Transverse colon (tissue), 4 donors: Measurements from ENCODE around the gene ARMC8. TPM values are rescaled to one million over a fixed set of nuclear protein-coding genes. Genes with fewer than 3 reads are reported as not detected.

Experiments
- DNase-seq: peaks from one replicate; pipeline ENCODE4 v3.0.0-alpha.2; 2019
- H3K27ac ChIP-seq, 4 donors: fragments of 200-600 bp; sonication (generic); 2 replicates each; pipeline ENCODE4 v1.5.1; 2016 to 2018; ENCODE audit warnings: inconsistent platforms in 4 of 4
- H3K27me3 ChIP-seq: fragments of 200-600 bp; sonication (generic); 2 replicates; pipeline ENCODE4 v1.5.1; 2017; ENCODE audit warnings: inconsistent platforms
- H3K36me3 ChIP-seq, 4 donors: fragments of 200-600 bp; sonication (generic); 2 replicates each; pipeline ENCODE4 v1.5.1; 2017 to 2019; ENCODE audit warnings: inconsistent platforms in 4 of 4
- H3K4me1 ChIP-seq, 4 donors: fragments of 200-600 bp; sonication (generic); 2 replicates each; pipeline ENCODE4 v1.5.1; 2017 to 2020; ENCODE audit warnings: inconsistent platforms in 4 of 4
- H3K4me3 ChIP-seq, 4 donors: fragments of 200-600 bp; sonication (generic); 1 replicate in 1 of 4; 2 replicates in 3 of 4; pipeline versions ENCODE4 v1.5.1 to v1.6.1; 2017 to 2019; ENCODE audit warnings: inconsistent platforms in 4 of 4
- H3K9me3 ChIP-seq, 2 donors: fragments of 200-600 bp; sonication (generic); 2 replicates each; pipeline ENCODE4 v1.5.1; 2017 to 2019; ENCODE audit warnings: inconsistent platforms in 2 of 2
- EP300 ChIP-seq: sonication (generic); formaldehyde crosslinking; IDR thresholded peaks from one replicate; pipeline ENCODE4 v1.6.1; 2017; ENCODE audit warnings: antibody characterized with exemption, low read depth
- POLR2A ChIP-seq: fragments of 450-650 bp; IDR thresholded peaks from one replicate; pipeline ENCODE4 v1.6.1; 2016; ENCODE audit warnings: antibody characterized with exemption, mild to moderate bottlenecking, moderate library complexity
- POLR2AphosphoS5 ChIP-seq, 3 donors: sonication (generic); formaldehyde crosslinking; IDR thresholded peaks; one replicate each; pipeline ENCODE4 v1.6.1; 2016; ENCODE audit warnings: antibody characterized with exemption in 3 of 3
- WGBS, 2 donors: methylation state at CpG; one replicate each; pipeline ENCODE4 v1.1.5; 2018; ENCODE audit warnings: low coverage in 1 of 2; 5-methylcytosine and 5-hydroxymethylcytosine counted together
- in situ Hi-C, 4 donors: fragments of 200-750 bp; cut with MboI; loops; one replicate each; pipeline versions ENCODE4 v1.15.0 to v1.15.1; 2017; ENCODE audit warnings: low sequenced_read_pairs in 3 of 4, low pct_ligation_motif_present in 1 of 4, low pct_unique_long_range_greater_than_20kb in 1 of 4
- intact Hi-C: fragments of 100-400 bp; cut with DNase I; formaldehyde crosslinking; loops from one replicate; pipeline ENCODE4 v1.15.1; 2023; ENCODE audit warnings: low total_unique reads
- total RNA-seq, 4 donors: library from RNA; depleted of rRNA; stranded (reverse); fragments of >200 nt; gene quantifications; one replicate each; pipeline ENCODE4 v1.1.0, GENCODE V29; 2016
- TF ChIP-seq, protein P1 (sequence below), 5 experiments: fragments of 200-600 bp in 3 of 5; fragments of 450-650 bp in 2 of 5; sonication (generic) in 3 of 5; IDR thresholded peaks; 1 replicate in 2 of 5; 2 replicates in 3 of 5; pipeline ENCODE4 v1.5.1; 2016 to 2017; ENCODE audit warnings: antibody characterized with exemption in 5 of 5, inconsistent platforms in 3 of 5, mild to moderate bottlenecking in 2 of 5, moderate library complexity in 1 of 5

ARMC8 gene
- total RNA-seq, 4 donors from 2014 or later: 48.1 to 63.8 (median 60.3) TPM

DNA sequence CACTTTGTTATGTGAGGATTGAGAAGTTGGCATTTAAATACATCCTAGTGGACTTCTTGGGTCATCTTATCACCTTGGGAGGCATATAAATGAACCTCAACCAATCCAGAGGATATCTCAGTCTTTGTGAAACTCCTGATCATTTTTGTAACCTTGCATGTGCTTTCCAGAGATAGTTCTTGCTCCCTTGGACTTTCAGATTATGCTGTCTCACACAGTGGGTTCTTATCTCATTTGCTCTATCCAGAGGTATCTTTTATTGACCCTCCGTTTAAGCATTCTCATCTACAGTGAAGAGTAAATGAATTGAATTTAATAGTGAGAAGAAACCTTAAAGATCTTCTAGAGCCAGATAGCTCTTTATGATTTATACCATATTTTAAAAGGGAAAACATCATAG, 10.4 kb downstream of the ARMC8 start:
- H3K9me3 ChIP-seq: no peaks in the 10 kb centered on the region
- in situ Hi-C loops (no loop called here), intact Hi-C loops (no loop called here)
- no peak for DNase-seq
- H3K4me3 ChIP-seq: no peak overlapping the region
- no peaks in the 10 kb centered on the region for H3K27me3 ChIP-seq
- H3K36me3 ChIP-seq: no peaks in the 10 kb centered on the region
- H3K27ac ChIP-seq: no peak overlapping the region
- no peaks in the 10 kb centered on the region for H3K4me1 ChIP-seq
- TF ChIP-seq, protein P1, sequence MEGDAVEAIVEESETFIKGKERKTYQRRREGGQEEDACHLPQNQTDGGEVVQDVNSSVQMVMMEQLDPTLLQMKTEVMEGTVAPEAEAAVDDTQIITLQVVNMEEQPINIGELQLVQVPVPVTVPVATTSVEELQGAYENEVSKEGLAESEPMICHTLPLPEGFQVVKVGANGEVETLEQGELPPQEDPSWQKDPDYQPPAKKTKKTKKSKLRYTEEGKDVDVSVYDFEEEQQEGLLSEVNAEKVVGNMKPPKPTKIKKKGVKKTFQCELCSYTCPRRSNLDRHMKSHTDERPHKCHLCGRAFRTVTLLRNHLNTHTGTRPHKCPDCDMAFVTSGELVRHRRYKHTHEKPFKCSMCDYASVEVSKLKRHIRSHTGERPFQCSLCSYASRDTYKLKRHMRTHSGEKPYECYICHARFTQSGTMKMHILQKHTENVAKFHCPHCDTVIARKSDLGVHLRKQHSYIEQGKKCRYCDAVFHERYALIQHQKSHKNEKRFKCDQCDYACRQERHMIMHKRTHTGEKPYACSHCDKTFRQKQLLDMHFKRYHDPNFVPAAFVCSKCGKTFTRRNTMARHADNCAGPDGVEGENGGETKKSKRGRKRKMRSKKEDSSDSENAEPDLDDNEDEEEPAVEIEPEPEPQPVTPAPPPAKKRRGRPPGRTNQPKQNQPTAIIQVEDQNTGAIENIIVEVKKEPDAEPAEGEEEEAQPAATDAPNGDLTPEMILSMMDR (IDR thresholded peaks at IDR 0.05): no peak
- no peak for TF ChIP-seq POLR2AphosphoS5 (IDR thresholded peaks at IDR 0.05)
- no peak for TF ChIP-seq POLR2A
- no peak for TF ChIP-seq EP300
- 63 to 70% methylated on average over 1 of the region's 1 CpG for WGBS, 2 donors

DNA sequence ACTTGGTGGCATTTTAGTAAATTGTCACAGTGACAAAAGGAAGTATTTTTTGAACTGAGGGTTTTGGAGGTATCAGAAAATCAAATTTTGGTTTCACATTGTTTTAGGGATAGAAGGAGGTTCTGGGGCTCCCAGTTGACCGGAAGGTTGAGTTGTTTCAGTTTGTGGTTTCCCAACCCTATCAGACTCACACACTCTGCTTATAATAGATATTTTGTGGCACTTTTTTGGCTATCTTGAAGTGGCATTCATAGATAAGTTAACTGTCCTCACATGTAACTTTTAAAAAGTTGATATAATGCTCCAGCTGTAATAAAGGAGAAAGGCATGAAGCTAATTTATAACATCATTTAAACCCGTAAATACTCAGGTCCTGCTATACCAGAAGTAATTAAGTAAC, 12.8 kb downstream of the ARMC8 start:
- peaks cover 0 to 13% (median 0%) of the 10 kb centered on the region in 4 donors for H3K4me1 ChIP-seq
- TF ChIP-seq POLR2AphosphoS5 (IDR thresholded peaks at IDR 0.05) (no peak), POLR2A (no peak), EP300 (no peak)
- TF ChIP-seq, protein P1 (IDR thresholded peaks at IDR 0.05): no peak
- no peaks in the 10 kb centered on the region for H3K9me3 ChIP-seq
- no peak overlapping the region for H3K27ac ChIP-seq
- intact Hi-C loops (no loop called here), in situ Hi-C loops (no loop called here)
- no peak overlapping the region for H3K4me3 ChIP-seq
- H3K27me3 ChIP-seq: no peaks in the 10 kb centered on the region
- 58 to 68% methylated on average over 2 of the region's 2 CpGs for WGBS, 2 donors
- no peaks in the 10 kb centered on the region for H3K36me3 ChIP-seq
- no peak for DNase-seq

DNA sequence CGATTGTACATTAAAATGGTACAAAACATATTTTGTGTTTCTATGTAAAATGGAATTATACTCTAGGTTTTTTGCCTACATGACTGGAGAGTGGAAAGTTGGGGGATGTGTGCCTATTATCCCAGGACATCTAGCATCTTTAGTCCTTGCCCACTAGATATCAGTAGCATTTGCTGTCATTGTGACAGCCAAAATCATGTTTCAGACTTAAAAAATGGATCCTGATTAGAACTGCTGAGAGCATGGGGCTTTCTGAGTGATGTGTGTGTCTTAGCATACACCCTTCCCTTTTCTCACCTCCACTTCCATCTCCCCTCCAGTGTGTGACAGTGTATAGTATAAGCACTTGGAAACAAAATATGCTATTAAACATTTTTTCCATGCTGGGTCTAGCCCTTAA, 13.3 kb downstream of the ARMC8 start:
- H3K9me3 ChIP-seq: no peaks in the 10 kb centered on the region
- H3K4me3 ChIP-seq: no peak overlapping the region
- no peak for DNase-seq
- no peaks in the 10 kb centered on the region for H3K27me3 ChIP-seq
- H3K27ac ChIP-seq: no peak overlapping the region
- in situ Hi-C loops (no loop called here), intact Hi-C loops (no loop called here)
- TF ChIP-seq EP300 (no peak), POLR2A (no peak), POLR2AphosphoS5 (IDR thresholded peaks at IDR 0.05) (no peak)
- TF ChIP-seq, protein P1 (IDR thresholded peaks at IDR 0.05): no peak
- H3K36me3 ChIP-seq: no peaks in the 10 kb centered on the region
- WGBS, 2 donors: 78 to 82% methylated on average over 1 of the region's 1 CpG
- H3K4me1 ChIP-seq: peaks cover 0 to 13% (median 0%) of the 10 kb centered on the region in 4 donors

DNA sequence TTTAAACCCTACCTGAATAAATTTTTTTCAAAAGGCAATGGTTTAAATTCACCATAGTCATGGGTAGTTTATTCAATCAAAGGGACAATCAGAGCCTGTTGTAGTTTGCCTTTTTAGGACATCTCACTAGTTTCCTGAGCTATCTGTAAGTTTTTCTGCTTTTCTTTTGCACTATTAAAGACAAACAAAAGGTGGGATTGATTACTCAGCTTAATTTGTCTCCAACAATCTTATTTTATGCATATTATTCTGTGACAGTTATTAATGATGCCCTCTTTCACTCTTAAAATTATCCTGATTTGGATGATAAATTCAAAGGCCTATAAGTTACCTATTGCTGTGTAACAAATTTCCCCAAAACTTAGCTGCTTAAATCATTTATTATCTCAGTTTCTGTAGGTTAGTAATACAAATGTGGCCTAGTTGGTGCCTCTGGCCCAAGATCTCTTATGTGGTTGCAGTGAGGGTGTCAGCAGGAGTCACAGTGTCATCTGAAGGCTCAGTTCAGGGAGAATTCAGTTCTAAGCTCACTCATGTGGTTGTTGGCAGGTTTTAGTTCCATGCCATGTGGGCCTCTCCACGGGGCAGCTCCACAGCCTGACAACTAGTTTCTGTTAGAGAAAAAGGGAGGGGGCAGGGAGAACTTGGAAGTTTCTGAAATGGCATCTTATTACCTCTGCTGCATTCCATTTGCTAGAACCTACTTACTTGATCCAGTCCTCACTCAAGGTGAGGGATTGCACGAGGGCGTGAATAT, 16.0 kb downstream of the ARMC8 start:
- in situ Hi-C loops: no loop called here
- 94 to 100% methylated on average over 2 to 3 of the region's 3 CpGs for WGBS, 2 donors

More for the DNA sequence above, 16.0 kb downstream of the ARMC8 start:
- no peak for DNase-seq
- intact Hi-C loops: no loop called here
- H3K27ac ChIP-seq: no peak overlapping the region
- peaks cover 0 to 13% (median 0%) of the 10 kb centered on the region in 4 donors for H3K4me1 ChIP-seq
- no peaks in the 10 kb centered on the region for H3K27me3 ChIP-seq
- TF ChIP-seq, protein P1 (IDR thresholded peaks at IDR 0.05): no peak
- no peak for TF ChIP-seq EP300
- TF ChIP-seq POLR2A: no peak
- no peak for TF ChIP-seq POLR2AphosphoS5 (IDR thresholded peaks at IDR 0.05)
- no peak overlapping the region for H3K4me3 ChIP-seq
- H3K9me3 ChIP-seq: no peaks in the 10 kb centered on the region
- no peaks in the 10 kb centered on the region for H3K36me3 ChIP-seq
